ENCODE data around the gene FER.

FER gene

GRCh38 chr5:108947164-108947563, 199.5 kb downstream of the FER start:
- Histone ChIP-seq H3K9ac (ENCODE audit: low read length) (no peak overlapping the region), H3K9me2 (ENCODE audit: low read depth, low read length) (no peaks in the 10 kb centered on the region), H3K79me2 (ENCODE audit: insufficient read depth, low read length) (no peaks in the 10 kb centered on the region), H3K4me2 (ENCODE audit: low read length) (no peak overlapping the region), H3K9me3 (ENCODE audit: low read length) (no peaks in the 10 kb centered on the region), H3K4me3 (ENCODE audit: low read depth, low read length, poor library complexity, severe bottlenecking) (no peak overlapping the region), H3K27ac (ENCODE audit: low read depth, low read length, poor library complexity, severe bottlenecking) (no peak overlapping the region), H3F3A (ENCODE audit: insufficient read depth, low read length) (no peaks in the 10 kb centered on the region), H3K27me3 (ENCODE audit: insufficient read depth, low read length) (no peaks in the 10 kb centered on the region), H2AFZ (ENCODE audit: low read length) (no peak overlapping the region), H3K36me3 (ENCODE audit: insufficient read depth, low read length) (no peaks in the 10 kb centered on the region), H3K4me1 (ENCODE audit: insufficient read depth, low read length, severe bottlenecking) (no peaks in the 10 kb centered on the region), H4K20me1 (ENCODE audit: insufficient read depth, low read length) (no peaks in the 10 kb centered on the region)
- no peak for TF ChIP-seq EZH2 (IDR thresholded peaks at IDR 0.05; ENCODE audit: borderline replicate concordance, low read length)
- TF ChIP-seq, protein P1, sequence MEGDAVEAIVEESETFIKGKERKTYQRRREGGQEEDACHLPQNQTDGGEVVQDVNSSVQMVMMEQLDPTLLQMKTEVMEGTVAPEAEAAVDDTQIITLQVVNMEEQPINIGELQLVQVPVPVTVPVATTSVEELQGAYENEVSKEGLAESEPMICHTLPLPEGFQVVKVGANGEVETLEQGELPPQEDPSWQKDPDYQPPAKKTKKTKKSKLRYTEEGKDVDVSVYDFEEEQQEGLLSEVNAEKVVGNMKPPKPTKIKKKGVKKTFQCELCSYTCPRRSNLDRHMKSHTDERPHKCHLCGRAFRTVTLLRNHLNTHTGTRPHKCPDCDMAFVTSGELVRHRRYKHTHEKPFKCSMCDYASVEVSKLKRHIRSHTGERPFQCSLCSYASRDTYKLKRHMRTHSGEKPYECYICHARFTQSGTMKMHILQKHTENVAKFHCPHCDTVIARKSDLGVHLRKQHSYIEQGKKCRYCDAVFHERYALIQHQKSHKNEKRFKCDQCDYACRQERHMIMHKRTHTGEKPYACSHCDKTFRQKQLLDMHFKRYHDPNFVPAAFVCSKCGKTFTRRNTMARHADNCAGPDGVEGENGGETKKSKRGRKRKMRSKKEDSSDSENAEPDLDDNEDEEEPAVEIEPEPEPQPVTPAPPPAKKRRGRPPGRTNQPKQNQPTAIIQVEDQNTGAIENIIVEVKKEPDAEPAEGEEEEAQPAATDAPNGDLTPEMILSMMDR (IDR thresholded peaks at IDR 0.05; ENCODE audit: low read length), result no peak

DNA sequence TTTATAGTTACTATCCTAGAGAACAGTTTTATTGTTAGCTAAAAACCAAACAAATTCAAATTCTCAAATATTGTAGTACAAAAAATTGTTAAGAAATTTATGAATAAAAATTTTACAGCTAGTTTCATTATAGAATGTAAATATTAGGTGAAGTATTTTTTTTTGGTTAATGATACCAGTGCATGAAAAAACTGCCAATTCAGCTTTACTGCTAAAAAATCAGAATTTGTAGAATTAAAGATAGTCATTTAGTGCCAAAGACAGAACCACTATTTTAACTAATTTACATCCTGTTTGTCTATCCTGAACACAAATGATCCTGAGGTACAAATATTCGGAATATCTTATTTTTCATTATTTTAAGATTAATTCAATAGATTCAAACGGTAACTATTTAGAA, 202.6 kb downstream of the FER start:
- Histone ChIP-seq H3K79me2 (ENCODE audit: insufficient read depth, low read length) (no peaks in the 10 kb centered on the region), H3K9me3 (ENCODE audit: low read length) (no peaks in the 10 kb centered on the region), H2AFZ (ENCODE audit: low read length) (no peak overlapping the region), H4K20me1 (ENCODE audit: insufficient read depth, low read length) (no peaks in the 10 kb centered on the region), H3K4me1 (ENCODE audit: insufficient read depth, low read length, severe bottlenecking) (no peaks in the 10 kb centered on the region), H3K9ac (ENCODE audit: low read length) (no peak overlapping the region), H3K36me3 (ENCODE audit: insufficient read depth, low read length) (no peaks in the 10 kb centered on the region), H3K27me3 (ENCODE audit: insufficient read depth, low read length) (no peaks in the 10 kb centered on the region), H3K27ac (ENCODE audit: low read depth, low read length, poor library complexity, severe bottlenecking) (no peak overlapping the region), H3F3A (ENCODE audit: insufficient read depth, low read length) (no peaks in the 10 kb centered on the region), H3K9me2 (ENCODE audit: low read depth, low read length) (no peaks in the 10 kb centered on the region), H3K4me3 (ENCODE audit: low read depth, low read length, poor library complexity, severe bottlenecking) (no peak overlapping the region), H3K4me2 (ENCODE audit: low read length) (no peak overlapping the region)
- TF ChIP-seq, protein P1 (IDR thresholded peaks at IDR 0.05; ENCODE audit: low read length), result no peak
- no peak for TF ChIP-seq EZH2 (IDR thresholded peaks at IDR 0.05; ENCODE audit: borderline replicate concordance, low read length)

- H3F3A ChIP-seq (ENCODE audit: insufficient read depth, low read length), result no peaks in the 10 kb centered on the region
- TF ChIP-seq EZH2 (IDR thresholded peaks at IDR 0.05; ENCODE audit: borderline replicate concordance, low read length), result no peak
- TF ChIP-seq, protein P1 (IDR thresholded peaks at IDR 0.05; ENCODE audit: low read length), result no peak
- no peaks in the 10 kb centered on the region for H3K27me3 ChIP-seq (ENCODE audit: insufficient read depth, low read length)
- no peak overlapping the region for H3K4me3 ChIP-seq (ENCODE audit: low read depth, low read length, poor library complexity, severe bottlenecking)
- no peaks in the 10 kb centered on the region for H3K9me3 ChIP-seq (ENCODE audit: low read length)
- H3K36me3 ChIP-seq (ENCODE audit: insufficient read depth, low read length), result no peaks in the 10 kb centered on the region
- no peaks in the 10 kb centered on the region for H3K4me1 ChIP-seq (ENCODE audit: insufficient read depth, low read length, severe bottlenecking)
- no peak overlapping the region for H3K4me2 ChIP-seq (ENCODE audit: low read length)
- H4K20me1 ChIP-seq (ENCODE audit: insufficient read depth, low read length), result no peaks in the 10 kb centered on the region
- no peaks in the 10 kb centered on the region for H3K79me2 ChIP-seq (ENCODE audit: insufficient read depth, low read length)
- no peak overlapping the region for H3K27ac ChIP-seq (ENCODE audit: low read depth, low read length, poor library complexity, severe bottlenecking)
- no peak overlapping the region for H2AFZ ChIP-seq (ENCODE audit: low read length)
- no peaks in the 10 kb centered on the region for H3K9me2 ChIP-seq (ENCODE audit: low read depth, low read length)
- H3K9ac ChIP-seq (ENCODE audit: low read length), result no peak overlapping the region
These were observed 206.2 kb downstream of the FER start for GRCh38 chr5:108953940-108954339.
